ENCODE data around the gene MED29. TPM values are rescaled to one million over a fixed set of nuclear protein-coding genes. Genes with fewer than 3 reads are reported as not detected.
A peak's percentile ranks its signal among the peaks of the same experiment; 100 is the strongest.

MED29 gene
- polyA plus RNA-seq, 2 of the 4 experiments (the other 2 are of a cell fraction), result 47.7 to 57.5 TPM

DNA sequence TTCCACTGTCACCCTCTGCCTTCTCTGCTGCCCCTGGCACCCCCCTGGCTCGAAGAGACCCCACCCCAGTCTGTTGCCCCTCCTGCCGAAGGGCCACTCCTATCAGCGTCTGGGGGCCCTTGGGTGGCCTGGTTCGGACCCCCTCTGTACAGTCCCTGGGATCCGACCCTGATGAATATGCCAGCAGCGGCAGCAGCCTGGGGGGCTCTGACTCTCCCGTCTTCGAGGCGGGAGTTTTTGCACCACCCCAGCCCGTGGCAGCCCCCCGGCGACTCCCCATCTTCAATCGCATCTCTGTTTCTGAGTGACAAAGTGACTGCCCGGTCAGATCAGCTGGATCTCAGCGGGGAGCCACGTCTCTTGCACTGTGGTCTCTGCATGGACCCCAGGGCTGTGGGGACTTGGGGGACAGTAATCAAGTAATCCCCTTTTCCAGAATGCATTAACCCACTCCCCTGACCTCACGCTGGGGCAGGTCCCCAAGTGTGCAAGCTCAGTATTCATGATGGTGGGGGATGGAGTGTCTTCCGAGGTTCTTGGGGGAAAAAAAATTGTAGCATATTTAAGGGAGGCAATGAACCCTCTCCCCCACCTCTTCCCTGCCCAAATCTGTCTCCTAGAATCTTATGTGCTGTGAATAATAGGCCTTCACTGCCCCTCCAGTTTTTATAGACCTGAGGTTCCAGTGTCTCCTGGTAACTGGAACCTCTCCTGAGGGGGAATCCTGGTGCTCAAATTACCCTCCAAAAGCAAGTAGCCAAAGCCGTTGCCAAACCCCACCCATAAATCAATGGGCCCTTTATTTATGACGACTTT, 17.4 kb downstream of the MED29 start (continued):
- TF ChIP-seq MAZ (IDR thresholded peaks at IDR 0.05; ENCODE audit: borderline replicate concordance, low read depth, low read length) (0 out of 2 replicates have a peak, but pooled peaks have one; percentile 7), HEYL (CRISPR knock-in tag; IDR thresholded peaks at IDR 0.05) (no peak), SREBF2 (IDR thresholded peaks at IDR 0.05) (no peak), ZC3H11A (IDR thresholded peaks at IDR 0.05) (no peak), GATA3 (IDR thresholded peaks at IDR 0.05; ENCODE audit: borderline replicate concordance) (no peak), ZSCAN20 (CRISPR knock-in tag; IDR thresholded peaks at IDR 0.05) (no peak), FOXS1 (CRISPR knock-in tag; IDR thresholded peaks at IDR 0.05) (no peak), NFE2L2 (conservative IDR thresholded peaks at IDR 0.05; ENCODE audit: low read length) (no peak)
- TF ChIP-seq, protein P1, sequence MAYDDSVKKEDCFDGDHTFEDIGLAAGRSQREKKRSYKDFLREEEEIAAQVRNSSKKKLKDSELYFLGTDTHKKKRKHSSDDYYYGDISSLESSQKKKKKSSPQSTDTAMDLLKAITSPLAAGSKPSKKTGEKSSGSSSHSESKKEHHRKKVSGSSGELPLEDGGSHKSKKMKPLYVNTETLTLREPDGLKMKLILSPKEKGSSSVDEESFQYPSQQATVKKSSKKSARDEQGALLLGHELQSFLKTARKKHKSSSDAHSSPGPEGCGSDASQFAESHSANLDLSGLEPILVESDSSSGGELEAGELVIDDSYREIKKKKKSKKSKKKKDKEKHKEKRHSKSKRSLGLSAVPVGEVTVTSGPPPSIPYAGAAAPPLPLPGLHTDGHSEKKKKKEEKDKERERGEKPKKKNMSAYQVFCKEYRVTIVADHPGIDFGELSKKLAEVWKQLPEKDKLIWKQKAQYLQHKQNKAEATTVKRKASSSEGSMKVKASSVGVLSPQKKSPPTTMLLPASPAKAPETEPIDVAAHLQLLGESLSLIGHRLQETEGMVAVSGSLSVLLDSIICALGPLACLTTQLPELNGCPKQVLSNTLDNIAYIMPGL (CRISPR knock-in tag; IDR thresholded peaks at IDR 0.05; ENCODE audit: borderline replicate concordance), result no peak
- TF ChIP-seq, protein P2, sequence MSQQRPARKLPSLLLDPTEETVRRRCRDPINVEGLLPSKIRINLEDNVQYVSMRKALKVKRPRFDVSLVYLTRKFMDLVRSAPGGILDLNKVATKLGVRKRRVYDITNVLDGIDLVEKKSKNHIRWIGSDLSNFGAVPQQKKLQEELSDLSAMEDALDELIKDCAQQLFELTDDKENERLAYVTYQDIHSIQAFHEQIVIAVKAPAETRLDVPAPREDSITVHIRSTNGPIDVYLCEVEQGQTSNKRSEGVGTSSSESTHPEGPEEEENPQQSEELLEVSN (IDR thresholded peaks at IDR 0.05; ENCODE audit: borderline replicate concordance, low read depth), result no peak
- TF ChIP-seq, protein P3, sequence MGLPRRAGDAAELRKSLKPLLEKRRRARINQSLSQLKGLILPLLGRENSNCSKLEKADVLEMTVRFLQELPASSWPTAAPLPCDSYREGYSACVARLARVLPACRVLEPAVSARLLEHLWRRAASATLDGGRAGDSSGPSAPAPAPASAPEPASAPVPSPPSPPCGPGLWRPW (IDR thresholded peaks at IDR 0.05), result no peak

DNA sequence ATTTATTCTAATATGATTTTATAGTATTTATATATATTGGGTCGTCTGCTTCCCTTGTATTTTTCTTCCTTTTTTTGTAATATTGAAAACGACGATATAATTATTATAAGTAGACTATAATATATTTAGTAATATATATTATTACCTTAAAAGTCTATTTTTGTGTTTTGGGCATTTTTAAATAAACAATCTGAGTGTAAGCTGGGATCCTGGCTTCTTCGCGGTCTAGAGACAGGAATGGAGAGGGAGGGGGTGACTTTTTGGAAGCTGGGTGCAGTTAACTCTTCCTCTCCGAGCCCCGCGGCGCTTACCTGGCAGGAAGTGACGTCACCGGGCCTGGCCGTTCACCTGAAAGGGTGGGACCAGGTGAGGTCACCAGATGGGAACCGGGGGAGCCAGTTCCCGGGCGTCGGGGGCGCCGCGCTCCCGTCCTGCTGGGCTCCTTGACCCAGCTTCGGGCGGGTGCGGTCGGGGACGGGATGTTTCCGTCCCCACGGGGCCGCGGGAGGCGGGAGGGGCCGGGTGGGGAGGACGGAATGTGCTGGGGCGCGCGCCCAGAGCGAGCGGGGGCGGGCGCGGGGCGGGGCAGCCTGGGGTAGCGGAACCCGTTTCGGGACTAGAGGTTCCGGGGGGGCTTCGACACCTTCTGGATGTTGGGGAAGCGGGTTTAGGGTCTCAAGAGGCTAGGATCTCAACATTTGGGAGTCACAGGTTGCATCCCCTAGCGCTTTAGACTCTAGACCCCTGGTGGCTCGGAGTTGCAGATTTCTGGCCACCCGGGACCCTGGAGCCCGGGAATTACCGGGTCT, 18.2 kb downstream of the MED29 start:
- peak; percentile 85 to 89 for DNase-seq (ENCODE audit: low read depth in 1 of 2, low spot score in 1 of 2)
- ATAC-seq, result peak in 1 of 2 experiments; percentile 0; a peak in 1 of 6 replicates
- Histone ChIP-seq H3K27ac (peak overlapping the region; percentile 94 to 99), H3K4me3 (peak overlapping the region; percentile 76), H3K4me2 (peak overlapping the region; percentile 95), H3K4me1 (peaks cover 55% of the 10 kb centered on the region), H3K9me3 (no peaks in the 10 kb centered on the region)
- WGBS (ENCODE audit: missing lambda C conversion rate), result 2% methylated on average over 25 of the region's 52 CpGs
- CTCF ChIA-PET, result interaction anchor here (0.5 to 21.4 kb wide), 4 partner anchors 11 to 293 kb away, joined by 3 to 457 read pairs (median 76); partner anchors contain the start of gene RPS16
- POLR2A ChIA-PET, result interaction anchor here (0.7 to 9.4 kb wide), 5 partner anchors 8 to 68 kb away, joined by 3 to 140 read pairs (median 19); partner anchors contain the start of genes MED29, PAF1 and RPS16
- FAIRE-seq, result no peak
- no peak; a peak in 1 of 5 replicates for TF ChIP-seq EP300 (IDR thresholded peaks at IDR 0.05)
- TF ChIP-seq, protein P4, sequence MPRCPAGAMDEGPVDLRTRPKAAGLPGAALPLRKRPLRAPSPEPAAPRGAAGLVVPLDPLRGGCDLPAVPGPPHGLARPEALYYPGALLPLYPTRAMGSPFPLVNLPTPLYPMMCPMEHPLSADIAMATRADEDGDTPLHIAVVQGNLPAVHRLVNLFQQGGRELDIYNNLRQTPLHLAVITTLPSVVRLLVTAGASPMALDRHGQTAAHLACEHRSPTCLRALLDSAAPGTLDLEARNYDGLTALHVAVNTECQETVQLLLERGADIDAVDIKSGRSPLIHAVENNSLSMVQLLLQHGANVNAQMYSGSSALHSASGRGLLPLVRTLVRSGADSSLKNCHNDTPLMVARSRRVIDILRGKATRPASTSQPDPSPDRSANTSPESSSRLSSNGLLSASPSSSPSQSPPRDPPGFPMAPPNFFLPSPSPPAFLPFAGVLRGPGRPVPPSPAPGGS (IDR thresholded peaks at IDR 0.05), result peak; percentile 88
- TF ChIP-seq SREBF2 (IDR thresholded peaks at IDR 0.05), result no peak
- no peak; the same call in 1 of the 2 replicates for TF ChIP-seq TP53 (CRISPR knock-in tag; IDR thresholded peaks at IDR 0.05)
- TF ChIP-seq HOXA7 (CRISPR knock-in tag; IDR thresholded peaks at IDR 0.05), result peak; percentile 99
- TF ChIP-seq, protein P5, sequence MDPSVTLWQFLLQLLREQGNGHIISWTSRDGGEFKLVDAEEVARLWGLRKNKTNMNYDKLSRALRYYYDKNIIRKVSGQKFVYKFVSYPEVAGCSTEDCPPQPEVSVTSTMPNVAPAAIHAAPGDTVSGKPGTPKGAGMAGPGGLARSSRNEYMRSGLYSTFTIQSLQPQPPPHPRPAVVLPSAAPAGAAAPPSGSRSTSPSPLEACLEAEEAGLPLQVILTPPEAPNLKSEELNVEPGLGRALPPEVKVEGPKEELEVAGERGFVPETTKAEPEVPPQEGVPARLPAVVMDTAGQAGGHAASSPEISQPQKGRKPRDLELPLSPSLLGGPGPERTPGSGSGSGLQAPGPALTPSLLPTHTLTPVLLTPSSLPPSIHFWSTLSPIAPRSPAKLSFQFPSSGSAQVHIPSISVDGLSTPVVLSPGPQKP (IDR thresholded peaks at IDR 0.05; ENCODE audit: low read depth, low read length), result no peak
- TF ChIP-seq POLR2A (IDR thresholded peaks at IDR 0.05; ENCODE audit: low read length), result peak; percentile 55
- TF ChIP-seq CEBPB (IDR thresholded peaks at IDR 0.05), result no peak
- TF ChIP-seq, protein P6, sequence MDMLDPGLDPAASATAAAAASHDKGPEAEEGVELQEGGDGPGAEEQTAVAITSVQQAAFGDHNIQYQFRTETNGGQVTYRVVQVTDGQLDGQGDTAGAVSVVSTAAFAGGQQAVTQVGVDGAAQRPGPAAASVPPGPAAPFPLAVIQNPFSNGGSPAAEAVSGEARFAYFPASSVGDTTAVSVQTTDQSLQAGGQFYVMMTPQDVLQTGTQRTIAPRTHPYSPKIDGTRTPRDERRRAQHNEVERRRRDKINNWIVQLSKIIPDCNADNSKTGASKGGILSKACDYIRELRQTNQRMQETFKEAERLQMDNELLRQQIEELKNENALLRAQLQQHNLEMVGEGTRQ (IDR thresholded peaks at IDR 0.05), result no peak
- TF ChIP-seq POLR2AphosphoS2 (conservative IDR thresholded peaks at IDR 0.05; ENCODE audit: low read length), result peak; percentile 94
- no peak; the same call in 2 of the 3 replicates for TF ChIP-seq NR3C1 (IDR thresholded peaks at IDR 0.05)
- TF ChIP-seq, protein P7, sequence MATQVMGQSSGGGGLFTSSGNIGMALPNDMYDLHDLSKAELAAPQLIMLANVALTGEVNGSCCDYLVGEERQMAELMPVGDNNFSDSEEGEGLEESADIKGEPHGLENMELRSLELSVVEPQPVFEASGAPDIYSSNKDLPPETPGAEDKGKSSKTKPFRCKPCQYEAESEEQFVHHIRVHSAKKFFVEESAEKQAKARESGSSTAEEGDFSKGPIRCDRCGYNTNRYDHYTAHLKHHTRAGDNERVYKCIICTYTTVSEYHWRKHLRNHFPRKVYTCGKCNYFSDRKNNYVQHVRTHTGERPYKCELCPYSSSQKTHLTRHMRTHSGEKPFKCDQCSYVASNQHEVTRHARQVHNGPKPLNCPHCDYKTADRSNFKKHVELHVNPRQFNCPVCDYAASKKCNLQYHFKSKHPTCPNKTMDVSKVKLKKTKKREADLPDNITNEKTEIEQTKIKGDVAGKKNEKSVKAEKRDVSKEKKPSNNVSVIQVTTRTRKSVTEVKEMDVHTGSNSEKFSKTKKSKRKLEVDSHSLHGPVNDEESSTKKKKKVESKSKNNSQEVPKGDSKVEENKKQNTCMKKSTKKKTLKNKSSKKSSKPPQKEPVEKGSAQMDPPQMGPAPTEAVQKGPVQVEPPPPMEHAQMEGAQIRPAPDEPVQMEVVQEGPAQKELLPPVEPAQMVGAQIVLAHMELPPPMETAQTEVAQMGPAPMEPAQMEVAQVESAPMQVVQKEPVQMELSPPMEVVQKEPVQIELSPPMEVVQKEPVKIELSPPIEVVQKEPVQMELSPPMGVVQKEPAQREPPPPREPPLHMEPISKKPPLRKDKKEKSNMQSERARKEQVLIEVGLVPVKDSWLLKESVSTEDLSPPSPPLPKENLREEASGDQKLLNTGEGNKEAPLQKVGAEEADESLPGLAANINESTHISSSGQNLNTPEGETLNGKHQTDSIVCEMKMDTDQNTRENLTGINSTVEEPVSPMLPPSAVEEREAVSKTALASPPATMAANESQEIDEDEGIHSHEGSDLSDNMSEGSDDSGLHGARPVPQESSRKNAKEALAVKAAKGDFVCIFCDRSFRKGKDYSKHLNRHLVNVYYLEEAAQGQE (IDR thresholded peaks at IDR 0.05), result no peak; the same call in none of the 2 replicates
- peak; percentile 98 for TF ChIP-seq TFCP2L1 (CRISPR knock-in tag; IDR thresholded peaks at IDR 0.05)
- TF ChIP-seq HOXB13 (CRISPR knock-in tag; IDR thresholded peaks at IDR 0.05; ENCODE audit: low read depth), result no peak
